CD4-positive, CD25-positive, alpha-beta regulatory T cell (primary cell): ENCODE results near the gene ZNF358. TPM values are rescaled to one million over a fixed set of nuclear protein-coding genes. Genes with fewer than 3 reads are reported as not detected.
A peak's percentile ranks its signal among the peaks of the same experiment; 100 is the strongest.

ENCODE experiments used
- ATAC-seq, 2 donors: fragments of 150-1000 bp; cut with Tn5 transposase; one replicate each; pipeline ENCODE4 v1.10.0; 2021; ENCODE audit warnings: low read depth in 2 of 2, moderate number of reproducible peaks in 2 of 2, moderate library complexity in 1 of 2
- DNase-seq, 3 donors: peaks; one replicate each; pipeline versions ENCODE4 v3.0.0 to v3.0.0-alpha.2; 2012 to 2022; ENCODE audit warnings: mixed read lengths in 1 of 3
- H3K27ac ChIP-seq: one replicate; pipeline ENCODE4 v1.7.0; 2013; ENCODE audit warnings: mild to moderate bottlenecking, low read length; ENCODE audit not compliant: insufficient read depth, poor library complexity, severe bottlenecking
- H3K27me3 ChIP-seq: one replicate; pipeline ENCODE4 v1.7.0; 2013; ENCODE audit warnings: low read length; ENCODE audit not compliant: control insufficient read depth, insufficient read depth
- H3K36me3 ChIP-seq: one replicate; pipeline ENCODE4 v1.7.0; 2013; ENCODE audit warnings: mild to moderate bottlenecking, low read length, moderate library complexity; ENCODE audit not compliant: control insufficient read depth, insufficient read depth
- H3K4me1 ChIP-seq: 2 replicates; pipeline ENCODE4 v1.7.0; 2013; ENCODE audit warnings: mild to moderate bottlenecking, low read length; ENCODE audit not compliant: insufficient read depth, control insufficient read depth, poor library complexity, severe bottlenecking
- H3K4me3 ChIP-seq: one replicate; pipeline ENCODE4 v1.7.0; 2013; ENCODE audit warnings: low read depth, mild to moderate bottlenecking, low read length, moderate library complexity
- H3K9me3 ChIP-seq, 2 experiments: 1 replicate in 1 of 2; 2 replicates in 1 of 2; pipeline ENCODE4 v1.7.0; 2013; ENCODE audit warnings: low read length in 2 of 2, mild to moderate bottlenecking in 1 of 2, moderate library complexity in 1 of 2; ENCODE audit not compliant: control insufficient read depth in 2 of 2
- H3K27ac Mint-ChIP-seq, 3 donors: one replicate each; pipeline ENCODE4 v1.8.0; 2020 to 2022; ENCODE audit warnings: mild to moderate bottlenecking in 3 of 3, mixed read lengths in 3 of 3, moderate library complexity in 2 of 3
- H3K27me3 Mint-ChIP-seq: one replicate; pipeline ENCODE4 v1.8.0; 2022; ENCODE audit warnings: mild to moderate bottlenecking, mixed read lengths
- H3K36me3 Mint-ChIP-seq: one replicate; pipeline ENCODE4 v1.8.0; 2020; ENCODE audit warnings: mixed read lengths
- H3K4me1 Mint-ChIP-seq, 4 donors: one replicate each; pipeline ENCODE4 v1.8.0; 2020 to 2022; ENCODE audit warnings: mixed read lengths in 4 of 4, mild to moderate bottlenecking in 1 of 4
- H3K4me3 Mint-ChIP-seq, 4 donors: one replicate each; pipeline ENCODE4 v1.8.0; 2020 to 2022; ENCODE audit warnings: mild to moderate bottlenecking in 4 of 4, mixed read lengths in 4 of 4, moderate library complexity in 3 of 4
- H3K9me3 Mint-ChIP-seq, 7 donors: one replicate each; pipeline ENCODE4 v1.8.0; 2020 to 2022; ENCODE audit warnings: mixed read lengths in 7 of 7, mild to moderate bottlenecking in 3 of 7, moderate library complexity in 2 of 7
- polyA plus RNA-seq, 4 donors: library from polyadenylated mRNA; unstranded; fragments of 300-500 nt; fragmentation: Illumina TruSeq; gene quantifications; one replicate each; pipeline ENCODE4 v1.2.3, GENCODE V29; 2021
- total RNA-seq: library from RNA; stranded (reverse); gene quantifications from one replicate; pipeline ENCODE4 v1.2.3, GENCODE V29; 2022

ZNF358 gene
- total and polyA plus RNA-seq, 5 donors from 2014 or later = 0.11 to 0.30 (median 0.22) TPM; not detected in 1

DNA sequence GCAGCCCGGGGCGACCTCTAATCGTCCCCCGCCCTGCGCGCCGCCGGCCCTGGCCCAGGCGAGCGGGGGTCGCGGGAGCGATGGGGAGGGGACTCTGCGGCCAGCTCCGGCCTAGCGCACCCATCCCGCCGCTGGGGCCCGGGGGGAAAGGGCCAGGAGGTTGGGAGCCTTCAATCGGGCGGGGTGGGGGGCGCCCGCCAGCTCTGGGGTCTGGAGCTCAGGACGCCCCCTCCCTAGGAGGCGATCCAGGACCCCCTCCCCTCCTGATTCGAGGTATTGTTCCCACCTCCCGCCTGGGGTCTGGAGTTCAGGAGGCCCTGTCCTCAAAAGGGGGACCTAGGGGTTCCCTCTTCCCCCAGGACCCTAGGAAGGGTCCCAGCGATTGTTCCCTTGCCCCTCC, 430 bp downstream of the ZNF358 start:
- Histone ChIP-seq H3K27me3 (peaks cover 24% of the 10 kb centered on the region), H3K27ac (no peak overlapping the region), H3K4me3 (no peak overlapping the region), H3K9me3 (no peaks in the 10 kb centered on the region), H3K4me1 (peaks cover 5% of the 10 kb centered on the region), H3K36me3 (no peaks in the 10 kb centered on the region)
- ATAC-seq (no peak), DNase-seq (no peak)
- Mint-ChIP-seq H3K36me3 (no peaks in the 10 kb centered on the region), H3K4me1 (peaks cover 4 to 20% (median 8%) of the 10 kb centered on the region in 4 donors), H3K27me3 (peaks cover 56% of the 10 kb centered on the region), H3K4me3 (peak overlapping the region in 3 of 4 donors; percentile 46 to 79 (median 71)), H3K27ac (no peak overlapping the region), H3K9me3 (peaks cover 0 to 7% (median 0%) of the 10 kb centered on the region in 7 donors)

GRCh38 chr19:7516878-7517277, 975 bp downstream of the ZNF358 start:
- DNase-seq (no peak), ATAC-seq (no peak)
- Mint-ChIP-seq H3K9me3 (peaks cover 0 to 7% (median 0%) of the 10 kb centered on the region in 7 donors), H3K27ac (no peak overlapping the region), H3K4me1 (peaks cover 5 to 23% (median 12%) of the 10 kb centered on the region in 4 donors), H3K27me3 (peaks cover 56% of the 10 kb centered on the region), H3K36me3 (no peaks in the 10 kb centered on the region), H3K4me3 (peak overlapping the region in 3 of 4 donors; percentile 46 to 79 (median 71))
- H3K36me3 ChIP-seq = no peaks in the 10 kb centered on the region
- peaks cover 24% of the 10 kb centered on the region for H3K27me3 ChIP-seq
- H3K4me3 ChIP-seq = no peak overlapping the region
- H3K9me3 ChIP-seq = no peaks in the 10 kb centered on the region
- H3K27ac ChIP-seq = no peak overlapping the region
- H3K4me1 ChIP-seq = peaks cover 6% of the 10 kb centered on the region

DNA sequence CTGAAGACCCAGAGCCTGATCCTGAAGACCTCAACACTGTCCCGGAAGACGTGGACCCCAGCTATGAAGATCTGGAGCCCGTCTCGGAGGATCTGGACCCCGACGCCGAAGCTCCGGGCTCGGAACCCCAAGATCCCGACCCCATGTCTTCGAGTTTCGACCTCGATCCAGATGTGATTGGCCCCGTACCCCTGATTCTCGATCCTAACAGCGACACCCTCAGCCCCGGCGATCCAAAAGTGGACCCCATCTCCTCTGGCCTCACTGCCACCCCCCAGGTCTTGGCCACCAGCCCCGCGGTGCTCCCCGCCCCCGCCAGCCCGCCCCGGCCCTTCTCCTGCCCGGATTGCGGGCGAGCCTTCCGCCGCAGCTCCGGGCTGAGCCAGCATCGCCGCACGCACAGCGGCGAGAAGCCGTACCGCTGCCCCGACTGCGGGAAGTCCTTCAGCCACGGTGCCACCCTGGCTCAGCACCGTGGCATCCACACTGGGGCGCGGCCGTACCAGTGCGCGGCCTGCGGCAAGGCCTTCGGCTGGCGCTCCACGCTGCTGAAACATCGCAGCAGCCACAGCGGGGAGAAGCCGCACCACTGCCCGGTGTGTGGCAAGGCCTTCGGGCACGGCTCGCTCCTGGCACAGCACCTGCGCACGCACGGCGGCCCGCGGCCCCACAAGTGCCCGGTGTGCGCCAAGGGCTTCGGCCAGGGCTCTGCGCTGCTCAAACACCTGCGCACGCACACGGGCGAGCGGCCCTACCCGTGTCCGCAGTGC, 3.6 kb downstream of the ZNF358 start:
- Mint-ChIP-seq H3K27ac (no peak overlapping the region), H3K4me3 (peak overlapping the region in 1 of 4 donors; percentile 75), H3K9me3 (peaks cover 0 to 5% (median 0%) of the 10 kb centered on the region in 7 donors), H3K27me3 (peaks cover 36% of the 10 kb centered on the region), H3K4me1 (peaks cover 8 to 34% (median 19%) of the 10 kb centered on the region in 4 donors), H3K36me3 (no peaks in the 10 kb centered on the region)
- H3K27ac ChIP-seq = no peak overlapping the region
- H3K4me1 ChIP-seq = peaks cover 21% of the 10 kb centered on the region
- DNase-seq (no peak), ATAC-seq (no peak)
- no peak overlapping the region for H3K4me3 ChIP-seq
- H3K9me3 ChIP-seq = no peaks in the 10 kb centered on the region
- H3K36me3 ChIP-seq = no peaks in the 10 kb centered on the region
- peaks cover 15% of the 10 kb centered on the region for H3K27me3 ChIP-seq

GRCh38 chr19:7520131-7521051, 4.5 kb downstream of the ZNF358 start:
- no peak overlapping the region for H3K4me3 Mint-ChIP-seq
- H3K36me3 Mint-ChIP-seq = no peaks in the 10 kb centered on the region
- peaks cover 0 to 5% (median 0%) of the 10 kb centered on the region in 7 donors for H3K9me3 Mint-ChIP-seq
- no peak overlapping the region for H3K27ac ChIP-seq
- peaks cover 12% of the 10 kb centered on the region for H3K27me3 ChIP-seq
- ATAC-seq = no peak
- H3K9me3 ChIP-seq = no peaks in the 10 kb centered on the region
- H3K27me3 Mint-ChIP-seq = peaks cover 27% of the 10 kb centered on the region
- H3K4me1 Mint-ChIP-seq = peaks cover 7 to 32% (median 17%) of the 10 kb centered on the region in 4 donors
- DNase-seq = no peak
- peaks cover 21% of the 10 kb centered on the region for H3K4me1 ChIP-seq
- no peaks in the 10 kb centered on the region for H3K36me3 ChIP-seq
- no peak overlapping the region for H3K27ac Mint-ChIP-seq
- H3K4me3 ChIP-seq = no peak overlapping the region

- H3K4me3 ChIP-seq = peak overlapping the region; percentile 78
- Mint-ChIP-seq H3K9me3 (peaks cover 0 to 4% (median 0%) of the 10 kb centered on the region in 7 donors), H3K36me3 (no peaks in the 10 kb centered on the region), H3K4me1 (peaks cover 4 to 27% (median 13%) of the 10 kb centered on the region in 4 donors), H3K27ac (peak overlapping the region in 2 of 3 donors; percentile 81 to 83), H3K27me3 (peaks cover 22% of the 10 kb centered on the region), H3K4me3 (peak overlapping the region; percentile 89 to 99 (median 96))
- DNase-seq (no peak), ATAC-seq (no peak)
- peaks cover 7% of the 10 kb centered on the region for H3K27me3 ChIP-seq
- no peak overlapping the region for H3K27ac ChIP-seq
- H3K4me1 ChIP-seq = peaks cover 17% of the 10 kb centered on the region
- peaks cover 3% of the 10 kb centered on the region for H3K36me3 ChIP-seq
- no peaks in the 10 kb centered on the region for H3K9me3 ChIP-seq
Measured at GRCh38 chr19:7521551-7522071, 5.7 kb downstream of the ZNF358 start.

DNA sequence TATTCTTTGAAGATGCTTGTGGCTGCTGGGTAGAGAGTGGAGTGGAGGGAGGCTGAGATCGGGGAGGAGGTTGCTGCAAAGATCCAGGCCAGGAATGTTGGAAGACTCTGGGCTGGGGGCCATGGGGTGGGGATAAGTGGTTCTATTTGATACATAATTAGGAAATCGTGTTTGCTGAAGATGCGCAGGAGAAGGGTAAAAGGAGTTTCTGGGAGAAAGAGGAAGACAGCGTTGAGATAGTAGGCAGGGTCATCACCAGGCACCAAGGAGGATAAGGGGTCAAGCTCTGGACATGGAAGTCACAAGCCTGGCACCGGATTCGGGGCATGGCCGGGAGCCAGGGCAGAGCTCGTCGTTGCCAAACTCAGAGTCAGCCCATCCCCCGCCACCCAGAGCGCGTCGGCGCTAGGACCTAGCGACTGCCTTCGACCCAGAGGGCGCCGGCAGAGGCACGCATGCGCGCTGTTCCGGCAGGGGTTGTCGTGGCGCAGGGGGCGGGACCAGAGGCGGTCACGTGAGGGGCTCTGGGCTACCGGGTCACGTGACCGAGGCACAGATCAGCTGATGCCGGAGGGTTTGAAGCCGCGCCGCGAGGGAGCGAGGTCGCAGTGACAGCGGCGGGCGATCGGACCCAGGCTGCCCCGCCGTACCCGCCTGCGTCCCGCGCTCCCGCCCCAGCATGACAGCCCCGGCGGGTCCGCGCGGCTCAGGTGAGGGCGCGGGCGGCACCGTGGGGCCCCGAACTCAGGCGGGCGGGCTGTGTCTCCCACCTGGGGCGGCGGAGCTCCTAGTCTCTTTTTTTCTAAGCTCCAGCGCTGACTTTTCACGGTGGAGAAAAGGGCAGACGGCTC, 6.4 kb downstream of the ZNF358 start, which contains the start of gene MCOLN1:
Gene MCOLN1, plus strand, starts transcription at position 553 of the 851 bp plus-strand sequence. Its CDS starts 127 bp downstream, at position 680.
- H3K36me3 Mint-ChIP-seq = no peaks in the 10 kb centered on the region
- Histone ChIP-seq H3K27ac (no peak within 1 kb of the TSS), H3K9me3 (no peaks in the 10 kb centered on the region)

More for the DNA sequence above, 6.4 kb downstream of the ZNF358 start, which contains the start of gene MCOLN1:
- H3K27me3 Mint-ChIP-seq = peaks cover 15% of the 10 kb centered on the region
- peak within 1 kb of the TSS; percentile 89 to 99 (median 96) for H3K4me3 Mint-ChIP-seq
- Histone ChIP-seq H3K4me3 (peak within 1 kb of the TSS; percentile 78), H3K4me1 (peaks cover 16% of the 10 kb centered on the region), H3K27me3 (peaks cover 2% of the 10 kb centered on the region), H3K36me3 (peaks cover 3% of the 10 kb centered on the region)
- peak within 1 kb of the TSS in 2 of 3 donors; percentile 81 to 83 for H3K27ac Mint-ChIP-seq
- H3K9me3 Mint-ChIP-seq = peaks cover 0 to 4% (median 0%) of the 10 kb centered on the region in 7 donors
- DNase-seq (peak; percentile 98 to 99 (median 98)), ATAC-seq (peak; percentile 85 to 91)
- H3K4me1 Mint-ChIP-seq = peaks cover 4 to 20% (median 13%) of the 10 kb centered on the region in 4 donors
